Astrocyte (in vitro differentiated cells and primary cell): Measurements from ENCODE around the gene C5orf24. TPM values are rescaled to one million over a fixed set of nuclear protein-coding genes. Genes with fewer than 3 reads are reported as not detected.

ENCODE experiments used
- DNase-seq: peaks from one replicate; pipeline ENCODE4 v3.0.0-alpha.2; 2010; ENCODE audit warnings: low read depth
- FAIRE-seq: peaks from 2 replicates; lab custom pipeline; 2011; peaks lifted over from hg19 to GRCh38; lab: Jason Lieb, UNC
- H2AFZ ChIP-seq: 2 replicates; pipeline ENCODE4 v1.6.0; 2012; ENCODE audit warnings: low read depth, low read length, inconsistent platforms
- H3K27ac ChIP-seq: 2 replicates; pipeline ENCODE4 v1.5.1; 2011; ENCODE audit warnings: low read depth, low read length, inconsistent platforms
- H3K27me3 ChIP-seq: 2 replicates; pipeline ENCODE4 v1.6.0; 2011; ENCODE audit warnings: low read length, inconsistent platforms; ENCODE audit not compliant: insufficient read depth
- H3K36me3 ChIP-seq: 2 replicates; pipeline ENCODE4 v1.5.1; 2011; ENCODE audit warnings: low read length, inconsistent platforms; ENCODE audit not compliant: insufficient read depth
- H3K4me1 ChIP-seq: 2 replicates; pipeline ENCODE4 v1.5.1; 2011; ENCODE audit warnings: low read length, inconsistent platforms; ENCODE audit not compliant: insufficient read depth
- H3K4me2 ChIP-seq: 2 replicates; pipeline ENCODE4 v1.6.0; 2012; ENCODE audit warnings: low read length, inconsistent platforms
- H3K4me3 ChIP-seq: 2 replicates; pipeline ENCODE4 v1.5.1; 2011; ENCODE audit warnings: low read depth, mild to moderate bottlenecking, low read length, inconsistent platforms; ENCODE audit not compliant: insufficient read depth
- H3K79me2 ChIP-seq: 2 replicates; pipeline ENCODE4 v1.6.0; 2012; ENCODE audit warnings: mild to moderate bottlenecking, low read length, inconsistent platforms; ENCODE audit not compliant: insufficient read depth
- H3K9ac ChIP-seq: 2 replicates; pipeline ENCODE4 v1.6.0; 2012; ENCODE audit warnings: mild to moderate bottlenecking, low read length, inconsistent platforms
- H3K9me3 ChIP-seq: 2 replicates; pipeline ENCODE4 v1.5.1; 2012; ENCODE audit warnings: low read depth, mild to moderate bottlenecking, low read length, inconsistent platforms; ENCODE audit not compliant: insufficient read depth
- H4K20me1 ChIP-seq: 2 replicates; pipeline ENCODE4 v1.6.0; 2012; ENCODE audit warnings: low read length, inconsistent platforms; ENCODE audit not compliant: insufficient read depth
- H3K27ac Mint-ChIP-seq: one replicate; pipeline ENCODE4 v1.8.0; 2021; ENCODE audit warnings: mild to moderate bottlenecking, mixed read lengths; ENCODE audit not compliant: unreplicated experiment
- H3K27me3 Mint-ChIP-seq: one replicate; pipeline ENCODE4 v1.8.0; 2021; ENCODE audit warnings: low read depth, mixed read lengths; ENCODE audit not compliant: unreplicated experiment
- H3K36me3 Mint-ChIP-seq: one replicate; pipeline ENCODE4 v1.8.0; 2021; ENCODE audit warnings: low read depth, mixed read lengths; ENCODE audit not compliant: unreplicated experiment
- H3K4me1 Mint-ChIP-seq: one replicate; pipeline ENCODE4 v1.8.0; 2021; ENCODE audit warnings: low read depth, mixed read lengths; ENCODE audit not compliant: unreplicated experiment
- H3K4me3 Mint-ChIP-seq: one replicate; pipeline ENCODE4 v1.8.0; 2021; ENCODE audit warnings: mild to moderate bottlenecking, moderate library complexity, mixed read lengths; ENCODE audit not compliant: unreplicated experiment
- H3K9me3 Mint-ChIP-seq: one replicate; pipeline ENCODE4 v1.8.0; 2021; ENCODE audit warnings: mild to moderate bottlenecking, mixed read lengths; ENCODE audit not compliant: unreplicated experiment
- CTCF ChIP-seq: IDR thresholded peaks from 2 replicates; pipeline ENCODE4 v1.5.1; 2011; ENCODE audit warnings: low read depth, mild to moderate bottlenecking, inconsistent platforms, low read length, moderate library complexity; ENCODE audit not compliant: insufficient read depth
- EZH2 ChIP-seq: IDR thresholded peaks from 2 replicates; pipeline ENCODE4 v1.6.1; 2012; ENCODE audit warnings: mild to moderate bottlenecking, low read length, inconsistent platforms; ENCODE audit not compliant: insufficient read depth
- total RNA-seq: library from RNA; stranded (reverse); gene quantifications from 2 replicates; pipeline ENCODE4 v1.2.1, GENCODE V29; 2021

C5orf24 gene
- total RNA-seq, 1 donor from 2014 or later: 88.4 TPM

- H3K79me2 ChIP-seq: no peaks in the 10 kb centered on the region
- H3K4me1 ChIP-seq: no peaks in the 10 kb centered on the region
- Mint-ChIP-seq H3K36me3 (peaks cover 5% of the 10 kb centered on the region), H3K27ac (no peak overlapping the region), H3K9me3 (no peaks in the 10 kb centered on the region), H3K27me3 (no peaks in the 10 kb centered on the region), H3K4me1 (no peaks in the 10 kb centered on the region), H3K4me3 (no peak overlapping the region)
- H2AFZ ChIP-seq: no peak overlapping the region
- TF ChIP-seq CTCF (no peak), EZH2 (no peak)
- no peak for FAIRE-seq
- peaks cover 27% of the 10 kb centered on the region for H3K36me3 ChIP-seq
- H3K9ac ChIP-seq: no peak overlapping the region
- H3K27ac ChIP-seq: no peak overlapping the region
- no peak overlapping the region for H3K4me2 ChIP-seq
- DNase-seq: no peak
- H4K20me1 ChIP-seq: no peaks in the 10 kb centered on the region
- no peaks in the 10 kb centered on the region for H3K27me3 ChIP-seq
- H3K9me3 ChIP-seq: no peaks in the 10 kb centered on the region
- no peak overlapping the region for H3K4me3 ChIP-seq
These were observed 23.9 kb upstream of the C5orf24 start for GRCh38 chr5:134821841-134822240.

GRCh38 chr5:134824681-134825080, 21.1 kb upstream of the C5orf24 start:
- DNase-seq: no peak
- H3K27me3 ChIP-seq: no peaks in the 10 kb centered on the region
- Mint-ChIP-seq H3K4me1 (no peaks in the 10 kb centered on the region), H3K4me3 (no peak overlapping the region), H3K9me3 (no peaks in the 10 kb centered on the region), H3K36me3 (peaks cover 5% of the 10 kb centered on the region), H3K27me3 (no peaks in the 10 kb centered on the region), H3K27ac (no peak overlapping the region)
- H3K4me1 ChIP-seq: no peaks in the 10 kb centered on the region
- H3K4me2 ChIP-seq: no peak overlapping the region
- no peak overlapping the region for H3K4me3 ChIP-seq
- H3K27ac ChIP-seq: no peak overlapping the region
- H4K20me1 ChIP-seq: no peaks in the 10 kb centered on the region
- no peak overlapping the region for H3K9ac ChIP-seq
- H3K36me3 ChIP-seq: peaks cover 27% of the 10 kb centered on the region
- no peak for TF ChIP-seq EZH2
- no peak for TF ChIP-seq CTCF
- H3K9me3 ChIP-seq: no peaks in the 10 kb centered on the region
- H2AFZ ChIP-seq: no peak overlapping the region
- no peaks in the 10 kb centered on the region for H3K79me2 ChIP-seq
- FAIRE-seq: no peak

GRCh38 chr5:134825212-134825611, 20.6 kb upstream of the C5orf24 start:
- peaks cover 26% of the 10 kb centered on the region for H3K36me3 ChIP-seq
- H4K20me1 ChIP-seq: no peaks in the 10 kb centered on the region
- H3K27me3 ChIP-seq: no peaks in the 10 kb centered on the region
- H3K9me3 Mint-ChIP-seq: no peaks in the 10 kb centered on the region
- TF ChIP-seq CTCF (no peak), EZH2 (no peak)
- H3K79me2 ChIP-seq: no peaks in the 10 kb centered on the region
- FAIRE-seq (no peak), DNase-seq (no peak)
- H3K4me3 ChIP-seq: no peak overlapping the region
- no peak overlapping the region for H3K9ac ChIP-seq
- H3K4me2 ChIP-seq: no peak overlapping the region
- H3K36me3 Mint-ChIP-seq: peaks cover 5% of the 10 kb centered on the region
- no peaks in the 10 kb centered on the region for H3K9me3 ChIP-seq
- H3K4me1 ChIP-seq: no peaks in the 10 kb centered on the region
- no peak overlapping the region for H3K4me3 Mint-ChIP-seq
- H3K27ac Mint-ChIP-seq: no peak overlapping the region
- no peak overlapping the region for H3K27ac ChIP-seq
- H3K27me3 Mint-ChIP-seq: no peaks in the 10 kb centered on the region
- no peaks in the 10 kb centered on the region for H3K4me1 Mint-ChIP-seq
- no peak overlapping the region for H2AFZ ChIP-seq
